HG03280 (cell line): ENCODE results near the gene HHAT.
"Not testable (repeated sequence)": the region's sequence is repeated elsewhere in the genome, so short reads cannot be mapped to it uniquely, and the experiment has no call there.

ENCODE experiments used
- ATAC-seq: cut with Tn5 transposase; IDR thresholded peaks from one replicate; pipeline ENCODE4 v1.9.1; 2021; ENCODE audit warnings: mild to moderate bottlenecking, moderate library complexity; ENCODE audit not compliant: unreplicated experiment

Gene HHAT

DNA sequence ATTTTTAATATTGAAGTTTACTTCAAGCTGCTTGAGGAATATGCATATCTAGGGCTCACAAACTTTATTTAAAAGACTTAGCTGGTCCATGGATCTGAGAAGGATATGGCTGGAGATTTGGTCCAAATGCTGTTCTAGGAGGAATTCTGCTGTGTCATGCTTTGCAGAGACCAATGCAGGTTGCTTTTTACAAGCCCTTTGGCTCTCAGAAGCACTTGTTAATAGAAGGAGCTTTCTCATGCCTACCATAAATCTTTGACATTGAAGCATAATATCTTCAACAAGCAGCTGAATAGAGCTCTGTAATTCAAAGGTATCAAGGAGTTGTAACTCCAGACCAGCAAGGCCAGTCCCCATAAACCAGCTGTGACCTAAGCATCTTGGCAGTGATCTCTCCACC lies 299.1 kb downstream of the HHAT start:
- no peak for ATAC-seq

DNA sequence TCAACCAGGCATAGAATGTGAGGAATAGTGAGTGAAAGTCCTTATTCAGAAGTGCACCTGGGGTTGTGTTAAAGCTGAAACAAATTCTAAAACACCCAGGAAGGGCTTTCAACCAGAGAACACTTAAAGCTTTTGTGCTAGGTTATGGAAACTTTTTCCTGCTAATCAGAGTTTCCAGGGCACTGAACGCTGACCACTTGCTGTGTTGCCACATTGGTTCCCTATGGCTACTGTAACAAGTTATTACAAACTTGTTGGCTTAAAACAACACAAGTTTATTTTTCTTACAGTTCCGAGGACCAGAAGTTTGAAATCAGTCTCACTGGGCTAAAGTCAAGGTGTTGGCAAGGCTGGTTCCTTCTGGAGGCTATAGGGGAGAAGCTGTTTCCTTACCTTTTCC lies 300.6 kb downstream of the HHAT start:
- ATAC-seq, result no peak

GRCh38 chr1:210631399-210631798 lies 302.7 kb downstream of the HHAT start:
- ATAC-seq, result no peak

GRCh38 chr1:210633140-210633539 lies 304.4 kb downstream of the HHAT start:
- ATAC-seq, result no peak

- no peak for ATAC-seq
These were observed 304.9 kb downstream of the HHAT start for GRCh38 chr1:210633636-210634035.

DNA sequence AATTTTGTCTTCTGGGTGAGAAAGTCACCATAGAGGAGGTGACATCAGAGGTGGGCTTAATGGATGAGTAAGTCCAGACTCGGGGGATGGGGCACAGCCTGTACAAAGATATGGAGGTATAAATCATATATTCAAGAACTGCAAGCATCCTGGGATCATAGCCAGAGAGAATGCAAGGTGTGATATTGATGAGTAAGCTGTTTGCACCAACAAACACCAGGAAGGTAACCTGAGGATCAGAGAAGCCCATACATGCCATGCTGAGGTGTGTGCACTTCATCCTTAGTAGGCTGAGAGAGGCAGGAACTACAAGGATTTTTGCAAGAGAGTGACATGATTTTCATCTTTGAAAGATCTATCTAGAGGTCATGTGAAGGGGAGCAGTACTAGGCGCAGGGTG lies 306.4 kb downstream of the HHAT start:
- ATAC-seq, result no peak

DNA sequence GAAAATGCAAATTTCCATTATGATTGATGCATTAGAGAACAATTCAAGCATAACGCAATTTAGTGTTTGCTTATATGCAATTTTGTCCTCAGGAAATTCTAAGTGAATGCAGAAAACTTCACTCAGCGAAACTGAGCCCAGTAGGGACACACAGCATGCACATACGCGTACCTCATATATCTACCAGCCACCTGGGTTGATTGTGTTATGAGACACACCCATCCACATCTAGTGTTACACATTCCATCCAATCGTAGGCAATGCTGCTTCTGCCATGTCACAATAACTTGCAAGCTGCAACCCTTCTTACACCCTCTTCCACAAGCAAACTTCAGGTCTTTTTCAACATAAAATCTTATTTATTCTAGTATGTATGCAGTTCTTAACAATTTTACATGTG lies 312.9 kb downstream of the HHAT start:
- no peak for ATAC-seq

GRCh38 chr1:210645582-210646257 lies 317.0 kb downstream of the HHAT start:
- ATAC-seq, result no peak

GRCh38 chr1:210646258-210646616 lies 317.5 kb downstream of the HHAT start:
- ATAC-seq, result no peak

DNA sequence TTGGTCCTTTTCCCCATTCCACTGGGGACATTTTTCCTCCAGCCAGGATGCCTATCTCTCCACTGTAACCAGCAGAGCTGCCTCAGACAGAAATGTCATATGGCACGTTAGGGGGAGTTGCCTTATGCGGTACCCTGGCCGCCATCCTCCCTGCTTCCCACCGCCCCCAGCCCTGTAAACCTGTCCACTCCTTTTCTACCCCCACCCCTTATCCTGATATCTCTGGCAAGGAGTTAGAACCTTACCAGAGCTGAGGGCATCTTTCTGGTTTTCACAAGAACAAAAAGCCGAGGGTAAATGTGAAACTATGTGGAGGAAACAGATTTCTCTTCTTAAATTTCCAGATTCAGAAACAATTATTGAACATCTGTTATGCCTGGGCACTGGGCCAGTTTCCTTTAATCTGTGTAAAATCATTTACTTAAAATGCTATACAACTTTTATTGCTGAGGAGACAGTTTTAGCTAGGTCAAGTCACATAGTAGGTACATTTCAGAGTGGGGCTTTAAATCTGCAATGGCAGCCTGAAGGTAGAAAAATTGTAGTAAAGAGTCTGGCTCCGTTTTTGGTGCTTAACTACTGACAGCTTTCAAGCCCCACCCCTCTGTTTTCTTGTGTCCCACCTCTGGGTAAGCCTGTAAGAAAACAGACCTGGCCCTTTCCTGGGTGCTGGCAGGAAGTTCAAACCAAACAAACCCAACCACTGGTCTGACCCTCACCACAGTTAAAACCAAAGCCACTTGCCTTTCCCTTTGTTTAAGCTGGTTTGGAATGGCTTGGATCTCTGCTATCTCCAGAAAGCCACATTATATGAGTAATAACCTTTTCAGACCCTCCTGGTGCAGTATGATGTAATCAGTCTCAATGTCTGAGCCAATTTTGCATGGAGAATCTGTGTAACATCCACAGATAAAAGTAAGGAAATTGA lies 319.0 kb downstream of the HHAT start:
- no peak for ATAC-seq

GRCh38 chr1:210648588-210649269 lies 320.0 kb downstream of the HHAT start:
- no peak for ATAC-seq

- ATAC-seq, result no peak
These were observed 321.7 kb downstream of the HHAT start for GRCh38 chr1:210650403-210650802.

DNA sequence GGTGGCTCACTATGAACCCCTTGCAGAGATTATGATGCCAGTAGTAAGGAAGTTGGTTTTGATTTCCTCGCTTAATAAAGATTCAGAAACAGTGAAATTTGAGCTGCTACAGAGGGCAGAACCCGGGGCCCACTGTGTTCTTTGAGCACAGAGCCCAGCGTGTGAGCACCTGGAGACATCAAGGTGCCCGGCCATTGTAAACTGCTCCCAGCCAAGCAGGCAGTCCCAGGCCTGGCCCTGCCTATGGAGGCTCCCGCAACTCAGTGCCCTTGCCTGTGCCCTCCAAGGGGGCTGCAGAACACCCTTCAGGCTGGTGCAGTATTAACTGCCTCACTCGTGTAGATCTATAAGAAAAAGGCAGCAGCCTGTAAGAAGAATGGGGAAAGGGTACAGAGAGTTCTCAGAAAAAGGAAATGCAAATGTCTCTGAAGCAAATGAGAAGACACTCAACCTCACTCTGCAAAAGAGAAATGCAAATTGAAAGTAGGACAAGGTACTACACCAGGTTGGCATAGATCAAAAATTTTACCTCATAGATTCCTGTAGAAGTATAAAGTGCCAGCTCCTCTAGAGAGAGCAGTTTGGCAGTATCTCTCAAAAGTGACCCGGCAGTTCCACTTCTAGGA lies 323.7 kb downstream of the HHAT start:
- no peak for ATAC-seq

DNA sequence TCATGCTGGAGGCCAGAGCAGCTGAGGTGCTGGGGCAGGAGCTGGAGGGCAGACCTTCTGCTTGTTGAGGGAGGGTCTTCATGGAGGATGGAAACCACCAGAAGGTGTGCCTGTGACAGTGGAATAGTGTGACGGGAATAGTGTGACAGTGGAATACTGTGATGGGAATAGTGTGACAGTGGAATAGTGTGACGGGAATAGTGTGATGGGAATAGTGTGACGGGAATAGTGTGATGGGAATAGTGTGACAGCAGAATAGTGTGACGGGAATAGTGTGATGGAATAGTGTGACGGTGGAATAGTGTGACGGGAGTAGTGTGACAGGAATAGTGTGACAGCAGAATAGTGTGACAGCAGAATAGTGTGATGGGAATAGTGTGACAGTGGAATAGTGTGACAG lies 325.1 kb downstream of the HHAT start:
- no peak for ATAC-seq

DNA sequence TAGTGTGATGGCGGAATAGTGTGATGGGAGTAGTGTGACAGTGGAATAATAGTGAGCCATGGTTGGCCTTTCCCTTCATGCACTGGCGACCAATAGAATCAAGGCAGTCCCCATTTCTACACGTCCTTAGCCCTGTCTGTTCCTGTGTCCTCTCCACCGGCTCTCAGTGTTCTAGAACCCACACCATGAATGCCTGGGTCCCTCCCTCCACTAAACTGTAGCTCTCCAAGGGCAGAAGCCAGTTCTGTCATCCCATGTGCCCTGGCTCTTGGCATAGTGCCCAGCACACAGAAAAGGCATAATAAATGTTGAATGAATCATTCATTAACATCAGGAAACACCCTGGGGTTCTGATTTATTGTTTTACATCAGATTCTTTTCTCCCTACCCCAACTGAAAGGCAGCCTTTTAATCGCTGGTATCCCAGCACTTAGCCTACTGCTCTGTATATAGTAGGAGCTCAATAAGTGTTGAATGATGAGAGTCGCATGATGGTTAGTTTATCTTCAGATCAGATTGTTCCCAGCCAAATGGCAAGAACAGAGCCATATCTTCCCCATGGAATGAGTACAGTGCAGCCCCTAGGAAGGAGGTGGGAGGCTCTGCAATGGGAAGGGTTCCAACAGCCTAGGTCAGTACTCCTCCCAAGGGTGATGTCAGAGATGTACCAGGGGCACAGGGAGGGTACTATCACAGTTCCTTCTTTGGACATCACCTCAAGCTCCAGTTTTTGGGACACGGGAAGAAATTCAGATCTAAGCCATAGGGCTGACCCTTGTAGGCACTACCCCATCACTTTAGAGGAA lies 325.7 kb downstream of the HHAT start:
- no peak for ATAC-seq

- no peak for ATAC-seq
These were observed 326.8 kb downstream of the HHAT start for GRCh38 chr1:210655511-210655910.

GRCh38 chr1:210657806-210658205 lies 329.1 kb downstream of the HHAT start:
- no peak for ATAC-seq

GRCh38 chr1:210661520-210661919 lies 332.8 kb downstream of the HHAT start:
- ATAC-seq, result not testable (repeated sequence)

DNA sequence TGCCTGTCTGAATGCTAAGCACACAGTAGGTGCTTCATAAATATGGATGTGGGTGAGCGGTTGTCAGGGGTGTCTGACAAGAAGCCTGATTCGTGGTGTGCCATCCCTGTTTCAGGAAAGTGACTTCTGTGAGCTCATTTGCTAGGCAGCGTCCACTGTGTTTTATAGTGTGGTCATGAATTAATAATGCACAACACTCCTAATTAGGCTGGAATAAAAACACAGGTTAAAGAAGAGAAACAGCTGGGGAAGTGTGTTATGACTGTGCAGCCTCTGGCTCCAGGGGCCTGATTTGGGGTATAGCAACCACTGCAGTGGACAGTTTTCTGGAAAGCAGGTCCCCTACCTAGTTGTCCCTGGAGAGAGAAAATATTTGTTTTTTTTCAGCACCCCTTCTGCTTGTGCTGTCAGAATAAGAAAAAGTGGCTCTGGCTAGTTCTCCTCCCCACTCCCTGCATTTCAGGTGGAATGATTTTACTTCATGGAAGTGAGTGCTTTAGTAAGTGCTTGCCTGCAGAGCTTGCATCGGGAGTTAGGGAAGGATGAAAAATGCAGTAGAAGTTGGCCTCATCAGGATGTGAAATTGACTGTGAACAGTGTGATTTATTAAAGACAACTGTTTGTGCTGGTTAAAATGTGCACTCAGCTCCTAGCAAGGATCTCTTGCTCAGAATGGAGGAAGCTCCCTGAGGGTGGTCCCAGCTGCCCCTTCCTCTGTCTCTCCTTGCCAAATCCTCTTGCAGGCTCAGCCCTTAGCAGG lies 333.8 kb downstream of the HHAT start:
- no peak for ATAC-seq
